K562 (cell line): ENCODE data around the gene PRF1. TPM values are rescaled to one million over a fixed set of nuclear protein-coding genes. Genes with fewer than 3 reads are reported as not detected.

ENCODE experiments used
- BCL6 ChIP-seq: fragments of 250-450 bp; sonication (Bioruptor Pico); IDR thresholded peaks from 2 replicates; pipeline ENCODE4 v1.4.0; 2020
- CBFA2T2 ChIP-seq: fragments of 450-650 bp; conservative IDR thresholded peaks from 2 replicates; pipeline ENCODE4 v1.6.1; 2017; ENCODE audit warnings: mild to moderate bottlenecking
- DPF2 ChIP-seq: fragments of 450-650 bp; IDR thresholded peaks from 2 replicates; pipeline ENCODE4 v1.6.1; 2016
- ESRRB ChIP-seq: fragments of 250-450 bp; sonication (Bioruptor Pico); IDR thresholded peaks from 2 replicates; pipeline ENCODE4 v1.5.0; 2020; ENCODE audit warnings: mild to moderate bottlenecking, moderate library complexity, borderline replicate concordance
- FOXK1 ChIP-seq: sonication (generic); formaldehyde crosslinking; IDR thresholded peaks from 2 replicates; pipeline ENCODE4 v1.8.0; 2022; ENCODE audit warnings: missing genetic modification reagents, mild to moderate bottlenecking, borderline replicate concordance
- HSF4 ChIP-seq: fragments of 250-450 bp; sonication (Bioruptor Pico); IDR thresholded peaks from 2 replicates; pipeline ENCODE4 v2.1.2; 2022; ENCODE audit warnings: mild to moderate bottlenecking, moderate library complexity, borderline replicate concordance
- MECOM ChIP-seq: fragments of 250-450 bp; sonication (Bioruptor Pico); IDR thresholded peaks from 2 replicates; pipeline ENCODE4 v1.8.0; 2022; ENCODE audit warnings: inconsistent platforms
- MYC ChIP-seq, 2 experiments: fragments of 250-450 bp in 1 of 2; sonication (Bioruptor Pico) in 1 of 2; IDR thresholded peaks; 2 replicates each; pipeline versions ENCODE4 v1.5.1 to v1.6.1; 2012 to 2021; ENCODE audit warnings: low read depth in 2 of 2, borderline replicate concordance in 1 of 2, improper control_type of control experiment in 1 of 2, low read length in 1 of 2, mild to moderate bottlenecking in 1 of 2, moderate library complexity in 1 of 2
- NCOA1 ChIP-seq: fragments of 450-650 bp; IDR thresholded peaks from 2 replicates; pipeline ENCODE4 v1.6.1; 2016; ENCODE audit warnings: low read depth
- PRPF4 ChIP-seq: fragments of 200-400 bp; formaldehyde crosslinking; IDR thresholded peaks from one replicate; pipeline ENCODE4 v1.6.1; 2017; ENCODE audit warnings: low read length, low read depth, mild to moderate bottlenecking; ENCODE audit not compliant: insufficient read depth, poor library complexity, severe bottlenecking
- RFX7 ChIP-seq: fragments of 250-450 bp; sonication (Bioruptor Pico); IDR thresholded peaks from 2 replicates; pipeline ENCODE4 v1.5.1; 2021; ENCODE audit warnings: mild to moderate bottlenecking
- TCFL5 ChIP-seq: fragments of 250-450 bp; sonication (Bioruptor Pico); conservative IDR thresholded peaks from 2 replicates; pipeline ENCODE4 v1.6.1; 2021; ENCODE audit warnings: mild to moderate bottlenecking, moderate library complexity, matching md5 sums
- ZNF23 ChIP-seq: fragments of 250-450 bp; sonication (Bioruptor Pico); IDR thresholded peaks from 2 replicates; pipeline ENCODE4 v1.4.0; 2020; ENCODE audit warnings: mild to moderate bottlenecking
- ZNF586 ChIP-seq: fragments of 450-650 bp; formaldehyde crosslinking; conservative IDR thresholded peaks from 2 replicates; pipeline ENCODE4 v1.4.0; 2020; ENCODE audit warnings: mild to moderate bottlenecking, moderate library complexity
- polyA plus RNA-seq, 8 experiments: library from polyadenylated mRNA; depleted of rRNA in 4 of 8; stranded (reverse) in 5 of 8; unstranded in 3 of 8; fragments of >200 nt; fragmentation: Nextera tagmentation in 2 of 8; fragmentation: Illumina TruSeq in 1 of 8; extraction: Ambion mirVana in 2 of 8; extraction: Trizol in 1 of 8; gene quantifications; 2 replicates each; pipeline versions ENCODE4 v1.2.1 to v1.2.3, GENCODE V29; 2011 to 2014; ENCODE audit warnings: inconsistent platforms in 1 of 8, missing spikeins in 1 of 8
- total RNA-seq, 7 experiments: library from RNA; depleted of rRNA in 6 of 7; stranded (reverse); fragments of >200 nt in 6 of 7; fragmentation: Illumina TruSeq in 2 of 7; extraction: Trizol in 2 of 7; gene quantifications; 2 replicates each; pipeline versions ENCODE4 v1.2.1 to v1.2.3, GENCODE V29; 2011 to 2021; ENCODE audit warnings: low replicate concordance in 1 of 7
- TF ChIP-seq, protein P1 (sequence below): fragments of 200-400 bp; formaldehyde crosslinking; IDR thresholded peaks from 2 replicates; pipeline ENCODE4 v1.6.1; 2017; ENCODE audit warnings: mild to moderate bottlenecking, low read depth, low read length, moderate library complexity
- TF ChIP-seq, protein P2 (sequence below): fragments of 450-650 bp; formaldehyde crosslinking; IDR thresholded peaks from 2 replicates; pipeline ENCODE4 v1.4.0; 2020; ENCODE audit warnings: mild to moderate bottlenecking, moderate library complexity
- TF ChIP-seq, protein P3 (sequence below): sonication (generic); formaldehyde crosslinking; IDR thresholded peaks from 2 replicates; pipeline ENCODE4 v1.9.0; 2022; ENCODE audit warnings: mild to moderate bottlenecking, missing genetic modification reagents
- TF ChIP-seq, protein P4 (sequence below), 2 experiments: fragments of 150-350 bp in 1 of 2; IDR thresholded peaks; 2 replicates each; pipeline ENCODE4 v1.6.1; 2012 to 2016; ENCODE audit warnings: low read depth in 2 of 2, low read length in 2 of 2, mild to moderate bottlenecking in 1 of 2, moderate library complexity in 1 of 2

Gene PRF1
- total and polyA plus RNA-seq, 9 of the 15 experiments (the other 6 are each of a cell fraction or from before 2014, with no cell fraction given) = 3.8 to 8.6 (median 6.3) TPM

DNA sequence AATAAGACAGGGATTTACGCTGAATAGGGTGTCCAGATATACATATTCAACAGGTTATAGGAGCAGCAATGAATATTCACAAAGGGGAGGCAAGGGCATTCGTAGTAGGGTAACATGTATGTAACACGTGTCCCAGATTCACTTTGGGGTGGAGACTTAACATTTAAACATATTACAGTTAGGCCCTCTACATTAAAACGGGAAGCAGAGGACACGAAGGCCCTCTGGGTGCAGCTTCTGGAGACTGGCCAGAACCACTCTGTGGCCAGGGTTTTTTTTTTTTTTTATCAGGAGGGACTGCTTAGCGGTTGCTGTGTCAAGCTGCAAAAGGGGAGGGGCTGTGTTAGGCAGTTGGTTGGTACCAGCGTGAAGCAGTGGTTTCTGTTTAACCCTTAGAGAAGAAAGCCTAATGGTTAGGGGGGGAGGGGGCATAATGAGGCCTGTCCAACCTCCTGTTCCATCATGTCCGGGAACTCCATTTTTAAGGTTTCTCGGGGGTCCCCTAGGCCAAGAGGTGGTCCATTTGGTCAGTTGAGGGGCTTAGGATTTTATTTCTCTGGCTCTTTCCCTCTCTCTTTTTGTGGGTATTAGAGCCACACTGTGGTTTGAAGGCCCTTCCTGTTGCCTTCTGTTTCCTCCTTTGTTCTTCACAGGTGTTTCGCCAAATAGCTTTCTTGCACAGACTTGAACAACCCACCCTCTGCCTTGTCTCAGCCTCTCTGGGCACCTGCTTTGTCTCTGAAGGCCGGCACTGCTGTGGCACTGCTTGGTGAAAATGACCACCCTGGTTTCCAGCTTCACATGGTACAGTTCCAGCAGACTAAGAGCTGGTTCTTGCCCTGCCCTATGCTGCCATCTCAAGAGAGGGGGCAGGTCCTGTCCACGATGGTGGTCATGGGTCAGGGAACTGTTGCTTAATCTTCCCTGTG, 26.4 kb downstream of the PRF1 start (continued):
- TF ChIP-seq MYC (IDR thresholded peaks at IDR 0.05; ENCODE audit: low read depth, low read length) = peak; percentile 65
- TF ChIP-seq MYC (CRISPR knock-in tag; IDR thresholded peaks at IDR 0.05; ENCODE audit: borderline replicate concordance, low read depth) = no peak
- 0 out of 2 replicates have a peak, but pooled peaks have one; percentile 40 for TF ChIP-seq MECOM
- TF ChIP-seq TCFL5 (CRISPR knock-in tag) = no peak
- no peak for TF ChIP-seq ZNF23 (CRISPR knock-in tag)
- TF ChIP-seq, protein P1, sequence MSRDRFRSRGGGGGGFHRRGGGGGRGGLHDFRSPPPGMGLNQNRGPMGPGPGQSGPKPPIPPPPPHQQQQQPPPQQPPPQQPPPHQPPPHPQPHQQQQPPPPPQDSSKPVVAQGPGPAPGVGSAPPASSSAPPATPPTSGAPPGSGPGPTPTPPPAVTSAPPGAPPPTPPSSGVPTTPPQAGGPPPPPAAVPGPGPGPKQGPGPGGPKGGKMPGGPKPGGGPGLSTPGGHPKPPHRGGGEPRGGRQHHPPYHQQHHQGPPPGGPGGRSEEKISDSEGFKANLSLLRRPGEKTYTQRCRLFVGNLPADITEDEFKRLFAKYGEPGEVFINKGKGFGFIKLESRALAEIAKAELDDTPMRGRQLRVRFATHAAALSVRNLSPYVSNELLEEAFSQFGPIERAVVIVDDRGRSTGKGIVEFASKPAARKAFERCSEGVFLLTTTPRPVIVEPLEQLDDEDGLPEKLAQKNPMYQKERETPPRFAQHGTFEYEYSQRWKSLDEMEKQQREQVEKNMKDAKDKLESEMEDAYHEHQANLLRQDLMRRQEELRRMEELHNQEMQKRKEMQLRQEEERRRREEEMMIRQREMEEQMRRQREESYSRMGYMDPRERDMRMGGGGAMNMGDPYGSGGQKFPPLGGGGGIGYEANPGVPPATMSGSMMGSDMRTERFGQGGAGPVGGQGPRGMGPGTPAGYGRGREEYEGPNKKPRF = no peak
- TF ChIP-seq FOXK1 (CRISPR knock-in tag) = 0 out of 2 replicates have a peak, but pooled peaks have one; percentile 21
- 0 out of 2 replicates have a peak, but pooled peaks have one; percentile 57 for TF ChIP-seq RFX7 (CRISPR knock-in tag)
- TF ChIP-seq, protein P2, sequence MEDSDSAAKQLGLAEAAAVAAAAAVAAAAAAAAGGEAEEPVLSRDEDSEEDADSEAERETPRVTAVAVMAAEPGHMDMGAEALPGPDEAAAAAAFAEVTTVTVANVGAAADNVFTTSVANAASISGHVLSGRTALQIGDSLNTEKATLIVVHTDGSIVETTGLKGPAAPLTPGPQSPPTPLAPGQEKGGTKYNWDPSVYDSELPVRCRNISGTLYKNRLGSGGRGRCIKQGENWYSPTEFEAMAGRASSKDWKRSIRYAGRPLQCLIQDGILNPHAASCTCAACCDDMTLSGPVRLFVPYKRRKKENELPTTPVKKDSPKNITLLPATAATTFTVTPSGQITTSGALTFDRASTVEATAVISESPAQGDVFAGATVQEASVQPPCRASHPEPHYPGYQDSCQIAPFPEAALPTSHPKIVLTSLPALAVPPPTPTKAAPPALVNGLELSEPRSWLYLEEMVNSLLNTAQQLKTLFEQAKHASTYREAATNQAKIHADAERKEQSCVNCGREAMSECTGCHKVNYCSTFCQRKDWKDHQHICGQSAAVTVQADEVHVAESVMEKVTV (CRISPR knock-in tag) = no peak
- peak; percentile 68; the same call in 1 of the 2 replicates for TF ChIP-seq NCOA1
- no peak for TF ChIP-seq HSF4
- TF ChIP-seq, protein P3, sequence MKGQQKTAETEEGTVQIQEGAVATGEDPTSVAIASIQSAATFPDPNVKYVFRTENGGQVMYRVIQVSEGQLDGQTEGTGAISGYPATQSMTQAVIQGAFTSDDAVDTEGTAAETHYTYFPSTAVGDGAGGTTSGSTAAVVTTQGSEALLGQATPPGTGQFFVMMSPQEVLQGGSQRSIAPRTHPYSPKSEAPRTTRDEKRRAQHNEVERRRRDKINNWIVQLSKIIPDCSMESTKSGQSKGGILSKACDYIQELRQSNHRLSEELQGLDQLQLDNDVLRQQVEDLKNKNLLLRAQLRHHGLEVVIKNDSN = no peak
- TF ChIP-seq, protein P4, sequence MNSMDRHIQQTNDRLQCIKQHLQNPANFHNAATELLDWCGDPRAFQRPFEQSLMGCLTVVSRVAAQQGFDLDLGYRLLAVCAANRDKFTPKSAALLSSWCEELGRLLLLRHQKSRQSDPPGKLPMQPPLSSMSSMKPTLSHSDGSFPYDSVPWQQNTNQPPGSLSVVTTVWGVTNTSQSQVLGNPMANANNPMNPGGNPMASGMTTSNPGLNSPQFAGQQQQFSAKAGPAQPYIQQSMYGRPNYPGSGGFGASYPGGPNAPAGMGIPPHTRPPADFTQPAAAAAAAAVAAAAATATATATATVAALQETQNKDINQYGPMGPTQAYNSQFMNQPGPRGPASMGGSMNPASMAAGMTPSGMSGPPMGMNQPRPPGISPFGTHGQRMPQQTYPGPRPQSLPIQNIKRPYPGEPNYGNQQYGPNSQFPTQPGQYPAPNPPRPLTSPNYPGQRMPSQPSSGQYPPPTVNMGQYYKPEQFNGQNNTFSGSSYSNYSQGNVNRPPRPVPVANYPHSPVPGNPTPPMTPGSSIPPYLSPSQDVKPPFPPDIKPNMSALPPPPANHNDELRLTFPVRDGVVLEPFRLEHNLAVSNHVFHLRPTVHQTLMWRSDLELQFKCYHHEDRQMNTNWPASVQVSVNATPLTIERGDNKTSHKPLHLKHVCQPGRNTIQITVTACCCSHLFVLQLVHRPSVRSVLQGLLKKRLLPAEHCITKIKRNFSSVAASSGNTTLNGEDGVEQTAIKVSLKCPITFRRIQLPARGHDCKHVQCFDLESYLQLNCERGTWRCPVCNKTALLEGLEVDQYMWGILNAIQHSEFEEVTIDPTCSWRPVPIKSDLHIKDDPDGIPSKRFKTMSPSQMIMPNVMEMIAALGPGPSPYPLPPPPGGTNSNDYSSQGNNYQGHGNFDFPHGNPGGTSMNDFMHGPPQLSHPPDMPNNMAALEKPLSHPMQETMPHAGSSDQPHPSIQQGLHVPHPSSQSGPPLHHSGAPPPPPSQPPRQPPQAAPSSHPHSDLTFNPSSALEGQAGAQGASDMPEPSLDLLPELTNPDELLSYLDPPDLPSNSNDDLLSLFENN (IDR thresholded peaks at IDR 0.05; ENCODE audit: low read depth in 2 of 2, low read length in 2 of 2) = peak in 1 of 2 experiments; percentile 37; a peak in 1 of 4 replicates
- no peak for TF ChIP-seq ESRRB
- no peak for TF ChIP-seq PRPF4
- TF ChIP-seq CBFA2T2 = 0 out of 2 replicates have a peak, but pooled peaks have one; percentile 3
- TF ChIP-seq ZNF586 = no peak
- peak; percentile 81 for TF ChIP-seq DPF2
- no peak for TF ChIP-seq BCL6
